ENCODE data around the gene UPB1.
"Not testable (repeated sequence)": the region's sequence is repeated elsewhere in the genome, so short reads cannot be mapped to it uniquely, and the experiment has no call there.

UPB1 gene

DNA sequence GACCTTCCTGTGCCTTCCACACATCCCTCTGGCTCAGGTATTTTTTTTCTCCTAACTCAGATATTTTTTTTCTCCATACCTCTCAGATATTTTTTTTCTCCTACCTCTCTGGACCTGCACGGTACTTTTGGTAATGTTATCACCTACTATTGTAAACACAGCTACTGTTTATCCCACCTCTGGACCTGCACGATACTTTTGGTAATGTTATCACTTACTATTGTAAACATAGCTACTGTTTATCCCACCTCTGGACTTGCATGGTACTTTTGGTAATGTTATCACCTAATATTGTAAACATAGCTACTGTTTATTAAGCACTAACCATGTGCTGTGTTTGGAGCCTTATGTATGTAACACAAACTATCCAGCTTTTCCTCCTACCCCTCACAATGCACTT lies 12.1 kb upstream of the UPB1 start:
- no peak for DNase-seq

DNA sequence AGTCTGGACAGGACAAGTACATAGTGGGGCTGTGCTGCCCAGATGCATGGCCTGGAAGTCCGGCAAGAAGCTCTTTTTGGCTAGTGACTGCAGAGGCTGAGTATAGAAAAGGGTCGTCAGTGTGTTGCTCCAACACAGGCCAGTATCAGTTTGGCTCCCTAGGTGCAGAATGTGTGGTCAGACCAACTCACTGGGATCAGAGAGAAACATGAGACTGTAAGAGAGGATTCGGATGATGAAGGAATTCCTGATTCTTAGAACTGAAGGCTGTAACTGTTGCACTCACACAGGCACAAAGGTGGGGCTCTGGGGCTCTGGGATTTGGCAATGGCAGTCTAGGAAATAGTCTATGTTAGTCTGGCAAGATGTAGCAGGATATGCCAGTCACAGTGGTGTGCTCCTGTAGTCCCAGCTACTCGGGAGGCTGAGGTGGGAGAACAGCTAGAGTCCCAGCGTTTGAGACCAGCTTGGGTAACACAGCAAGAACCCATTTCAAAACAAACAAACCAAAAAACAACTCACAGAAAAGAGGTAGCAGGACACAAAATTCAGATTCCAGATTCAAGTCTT lies 11.1 kb upstream of the UPB1 start:
- DNase-seq, result no peak

DNA sequence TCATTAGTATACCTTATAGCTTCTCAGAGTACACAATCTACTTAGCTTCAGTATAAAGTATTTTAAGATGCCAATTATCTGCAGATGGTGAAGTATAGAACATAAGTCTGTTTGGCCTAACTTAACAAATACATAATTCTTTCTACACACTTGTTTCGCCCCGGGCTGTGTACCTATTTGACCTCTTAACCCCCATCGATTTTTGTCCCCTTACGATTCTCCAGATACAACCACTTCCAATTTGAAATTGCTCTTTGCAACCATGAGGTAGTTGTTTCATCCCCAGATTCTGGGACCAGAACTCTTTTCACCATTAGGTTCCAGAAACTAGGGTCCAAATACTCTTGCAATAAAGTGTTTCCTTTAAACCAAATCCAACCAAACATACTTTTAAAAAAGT lies 10.0 kb upstream of the UPB1 start:
- no peak for DNase-seq

DNA sequence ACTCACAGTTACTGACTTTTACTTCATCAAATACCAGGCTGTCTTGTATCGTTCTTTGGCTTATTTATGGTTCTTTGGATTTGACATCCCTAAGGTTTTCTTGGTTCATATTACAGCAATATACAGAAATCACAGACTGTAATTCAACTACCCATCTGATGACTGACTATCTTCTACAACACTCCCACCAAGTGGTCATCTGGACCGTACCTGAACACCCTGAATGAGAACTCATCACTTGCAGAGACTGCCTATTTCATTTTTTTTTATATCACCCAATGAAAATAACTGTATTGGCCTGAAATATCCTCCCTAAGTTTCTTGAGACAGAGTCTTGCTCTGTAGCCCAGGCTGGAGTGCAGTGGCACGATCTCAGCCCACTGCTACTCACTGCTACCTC lies 9.5 kb upstream of the UPB1 start:
- peak; percentile 28 for DNase-seq

DNA sequence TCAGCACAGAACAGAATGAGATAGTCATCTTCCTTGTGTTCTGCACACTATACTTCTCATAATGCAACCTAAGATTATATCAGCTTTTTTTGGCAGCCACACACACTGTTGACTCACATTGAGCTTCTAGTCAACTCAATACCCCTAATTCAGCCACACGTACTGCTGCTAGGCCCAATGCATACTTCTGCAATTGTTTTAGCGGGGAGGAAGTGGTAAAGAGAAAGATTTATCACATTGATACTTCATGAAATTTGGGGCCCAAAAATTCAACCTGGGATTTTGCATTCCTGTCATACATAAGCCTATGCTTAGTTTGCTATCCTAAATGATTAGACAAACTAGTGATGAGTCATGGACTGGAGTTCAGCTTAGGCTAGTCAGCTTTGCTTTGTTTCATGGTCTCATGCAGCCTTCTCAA lies 8.6 kb upstream of the UPB1 start:
- no peak for DNase-seq

DNA sequence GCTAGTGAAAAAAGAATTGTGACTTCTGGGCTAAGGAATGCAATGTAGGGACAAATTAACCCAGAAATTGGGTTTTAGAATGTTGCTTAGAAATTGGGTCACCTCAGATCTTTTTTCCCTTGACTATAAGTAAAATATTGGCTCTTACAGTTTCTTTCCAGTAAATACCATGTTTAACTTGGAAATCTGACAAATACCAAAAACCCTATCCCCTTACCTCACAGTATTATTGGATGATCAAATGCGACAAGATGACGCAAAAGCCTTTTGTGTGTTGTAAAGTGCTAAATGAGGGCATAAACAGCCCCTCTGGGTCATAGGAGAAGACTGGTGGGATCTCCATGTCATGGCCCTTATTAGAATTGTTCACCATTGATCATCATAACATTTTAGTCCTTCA lies 6.1 kb upstream of the UPB1 start:
- DNase-seq, result no peak

DNA sequence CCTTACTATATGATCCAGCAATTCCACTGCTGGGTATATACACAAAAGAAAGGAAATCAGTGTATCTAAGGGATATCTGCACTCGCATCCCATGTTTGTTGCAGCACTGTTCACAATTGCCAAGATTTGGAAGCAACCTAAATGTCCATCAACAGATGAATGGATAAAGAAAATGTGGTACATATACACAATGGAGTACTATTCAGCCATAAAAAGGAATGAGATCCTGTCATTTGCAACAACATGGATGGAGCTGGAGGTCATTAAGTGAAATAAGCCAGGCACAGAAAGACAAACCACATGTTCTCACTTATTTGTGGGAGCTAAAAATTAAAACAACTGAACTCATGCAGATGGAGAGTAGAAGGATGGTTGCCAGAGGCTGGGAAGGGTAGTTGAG lies 5.7 kb upstream of the UPB1 start:
- not testable (repeated sequence) for DNase-seq

DNA sequence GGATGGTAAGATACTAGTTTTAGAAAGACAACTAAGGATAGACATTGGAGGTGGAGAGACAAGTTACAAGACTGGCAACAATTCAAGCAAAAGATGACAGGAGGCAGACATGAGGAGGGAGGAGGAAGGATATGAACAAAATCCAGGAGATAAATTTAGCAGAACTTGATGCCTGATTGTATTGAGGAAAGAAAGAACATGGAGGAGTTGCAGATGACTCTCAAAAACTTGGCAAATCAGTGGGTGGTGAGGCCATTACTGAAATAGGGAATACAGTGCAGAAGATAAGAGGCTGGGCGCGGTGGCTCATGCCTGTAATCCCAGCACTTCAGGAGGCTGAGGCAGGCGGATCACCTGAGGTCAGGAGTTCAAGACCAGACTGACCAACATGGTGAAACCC lies 2.7 kb upstream of the UPB1 start:
- DNase-seq, result no peak

DNA sequence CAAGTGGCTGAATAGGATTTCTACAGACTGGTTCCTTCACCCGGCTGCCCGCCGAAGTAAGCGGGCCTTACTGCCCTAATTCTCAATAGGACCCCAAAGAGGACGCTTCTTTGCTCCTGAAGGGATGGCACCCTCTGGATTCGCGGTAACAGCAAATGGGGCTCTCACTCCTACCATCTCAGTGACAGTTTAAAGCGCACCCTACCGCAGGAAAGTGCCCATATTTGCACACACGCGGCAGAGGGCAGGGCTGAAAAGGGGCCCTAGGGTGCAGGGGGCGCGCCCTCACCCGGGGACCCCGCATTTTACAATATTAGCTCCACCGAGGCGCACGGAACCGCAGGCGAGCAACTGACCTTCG lies 985 bp upstream of the UPB1 start:
- no peak for DNase-seq

DNA sequence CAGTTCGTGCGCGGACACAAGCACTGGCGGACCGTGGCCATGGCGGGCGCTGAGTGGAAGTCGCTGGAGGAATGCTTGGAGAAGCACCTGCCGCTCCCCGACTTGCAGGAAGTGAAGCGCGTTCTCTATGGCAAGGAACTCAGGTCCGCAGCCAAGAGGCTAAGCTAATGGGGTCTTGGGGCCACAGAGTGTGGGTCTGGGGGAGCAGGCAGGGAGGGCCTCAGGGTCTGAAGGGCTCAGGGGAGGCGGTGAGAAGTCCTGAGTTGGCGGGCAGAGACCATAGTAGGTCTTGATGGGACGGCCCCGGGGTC lies 188 bp downstream of the UPB1 start:
- no peak for DNase-seq

DNA sequence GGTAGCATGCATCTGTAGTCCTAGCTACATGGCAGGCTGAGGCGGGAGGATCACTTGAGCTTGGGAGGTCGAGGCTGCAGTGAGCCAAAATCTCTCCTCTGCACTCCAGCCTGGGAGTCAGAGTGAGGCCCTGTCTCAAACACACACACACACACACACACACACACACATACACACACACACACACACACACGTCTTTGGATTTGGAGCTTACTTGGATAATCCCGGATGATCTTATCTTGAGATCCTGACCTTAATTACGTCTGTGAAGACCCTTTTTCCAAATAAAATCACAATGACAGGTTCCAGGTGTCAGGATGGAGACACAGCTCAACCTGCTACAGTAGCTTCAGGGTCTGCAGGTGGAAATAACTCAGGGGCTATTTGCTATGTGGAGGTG lies 1.1 kb downstream of the UPB1 start:
- DNase-seq, result no peak

DNA sequence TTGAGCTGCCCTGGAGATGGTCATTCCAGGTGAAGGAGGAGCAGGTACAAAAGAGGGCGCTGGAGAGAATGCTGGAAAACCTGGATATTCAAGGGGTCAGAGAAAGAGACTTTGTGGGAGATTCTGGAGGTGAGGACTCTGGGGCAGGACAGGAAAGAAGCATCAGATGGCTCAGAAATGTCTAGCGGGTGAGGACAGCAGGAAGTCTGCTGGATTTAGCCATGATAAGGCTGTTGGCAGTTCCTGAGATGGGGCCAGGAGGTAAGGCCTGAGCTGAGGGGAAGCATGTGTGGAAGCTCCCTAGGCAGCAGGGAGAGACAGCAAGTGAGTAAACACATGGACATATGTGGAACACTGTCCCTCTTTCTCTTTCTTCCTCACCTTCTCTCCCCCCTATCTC lies 1.5 kb downstream of the UPB1 start:
- DNase-seq, result no peak

DNA sequence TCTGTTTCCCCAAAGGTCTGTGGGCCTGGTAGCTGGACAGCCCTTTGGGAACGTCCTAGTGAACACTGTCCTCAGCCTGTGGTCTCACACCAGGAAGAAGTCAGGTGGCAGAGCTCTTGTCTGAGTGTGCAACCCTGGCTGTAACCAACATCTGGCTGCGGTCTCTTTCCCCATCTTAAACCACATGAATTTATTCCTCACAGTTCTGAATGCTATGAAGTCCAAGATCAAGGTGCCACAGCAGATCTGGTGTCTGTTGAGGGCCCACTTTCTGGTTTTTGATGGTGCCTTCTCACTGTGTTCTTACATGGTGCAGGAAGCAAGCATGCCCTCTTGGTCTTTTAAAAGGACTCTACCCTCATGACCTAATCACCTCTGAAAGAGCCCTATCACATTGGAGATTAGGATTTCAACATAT lies 2.7 kb downstream of the UPB1 start:
- no peak for DNase-seq

DNA sequence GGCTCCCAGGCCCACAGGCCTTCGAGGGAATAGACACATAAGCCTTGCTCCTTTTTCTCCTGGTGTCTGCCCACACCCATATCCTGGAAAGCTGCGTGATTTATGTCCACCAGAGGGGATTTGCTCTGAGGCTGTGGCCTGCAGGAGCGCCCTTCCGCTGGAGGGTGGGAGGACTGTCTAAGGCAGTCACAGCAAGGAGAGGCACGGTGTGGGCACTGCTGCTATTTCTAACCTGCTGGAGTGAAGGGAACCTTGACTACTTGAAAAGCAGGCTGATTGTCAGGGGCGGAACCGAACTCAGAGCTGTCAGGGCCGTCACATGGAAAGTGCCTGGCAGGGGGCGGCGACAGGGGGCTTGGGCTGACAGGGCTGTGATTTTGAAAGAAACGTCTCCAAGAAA lies 3.7 kb downstream of the UPB1 start:
- no peak for DNase-seq

DNA sequence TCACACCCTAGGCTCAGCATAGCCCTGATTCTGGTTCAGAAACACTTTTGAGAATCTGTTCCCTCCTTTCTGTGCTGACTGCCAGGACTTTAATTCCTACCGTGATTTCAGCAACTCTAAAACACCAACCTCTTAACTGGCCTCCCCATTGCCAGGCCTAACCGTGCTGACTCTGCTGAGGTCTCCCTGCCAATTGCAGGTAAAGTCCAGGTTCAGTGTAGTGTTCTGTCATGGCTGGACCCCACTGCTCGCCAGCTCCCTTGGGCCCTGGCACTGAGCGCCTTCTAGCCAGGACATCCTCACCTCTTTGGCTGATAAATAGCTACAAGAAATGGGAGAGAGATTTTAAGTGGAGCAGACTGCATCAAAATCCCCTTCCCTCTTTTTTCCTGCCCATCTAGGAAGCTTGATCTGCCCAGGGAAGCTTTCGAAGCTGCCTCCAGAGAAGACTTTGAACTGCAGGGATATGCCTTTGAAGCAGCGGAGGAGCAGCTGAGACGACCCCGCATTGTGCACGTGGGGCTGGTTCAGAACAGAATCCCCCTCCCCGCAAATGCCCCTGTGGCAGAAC lies 4.7 kb downstream of the UPB1 start:
- DNase-seq, result no peak

DNA sequence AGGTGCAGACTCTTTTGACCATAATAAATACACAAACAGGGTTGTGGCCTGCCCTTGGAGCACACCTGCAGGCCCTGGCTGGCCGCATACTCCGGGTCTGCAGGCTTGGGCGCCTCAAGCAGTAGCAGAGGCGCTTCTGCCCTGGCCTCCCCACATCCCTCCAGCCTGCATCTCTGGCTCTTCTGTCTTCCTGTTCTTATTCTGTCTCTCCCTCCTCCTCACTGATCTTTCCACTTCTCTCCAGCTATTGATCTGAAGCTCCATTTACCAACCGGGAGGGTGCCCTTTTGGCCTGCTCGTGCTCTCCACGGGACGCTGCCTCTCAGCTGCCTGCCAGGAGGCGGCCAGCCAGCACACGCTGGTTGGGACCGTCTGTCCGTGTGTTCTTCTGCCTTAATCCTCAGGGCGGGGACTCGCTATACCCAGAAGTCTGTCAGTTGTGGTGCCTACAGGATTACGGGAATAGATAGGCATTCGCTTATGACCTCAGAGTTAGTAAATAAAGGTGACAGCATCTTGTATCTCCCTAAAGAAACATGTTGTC lies 5.2 kb downstream of the UPB1 start:
- DNase-seq, result no peak

DNA sequence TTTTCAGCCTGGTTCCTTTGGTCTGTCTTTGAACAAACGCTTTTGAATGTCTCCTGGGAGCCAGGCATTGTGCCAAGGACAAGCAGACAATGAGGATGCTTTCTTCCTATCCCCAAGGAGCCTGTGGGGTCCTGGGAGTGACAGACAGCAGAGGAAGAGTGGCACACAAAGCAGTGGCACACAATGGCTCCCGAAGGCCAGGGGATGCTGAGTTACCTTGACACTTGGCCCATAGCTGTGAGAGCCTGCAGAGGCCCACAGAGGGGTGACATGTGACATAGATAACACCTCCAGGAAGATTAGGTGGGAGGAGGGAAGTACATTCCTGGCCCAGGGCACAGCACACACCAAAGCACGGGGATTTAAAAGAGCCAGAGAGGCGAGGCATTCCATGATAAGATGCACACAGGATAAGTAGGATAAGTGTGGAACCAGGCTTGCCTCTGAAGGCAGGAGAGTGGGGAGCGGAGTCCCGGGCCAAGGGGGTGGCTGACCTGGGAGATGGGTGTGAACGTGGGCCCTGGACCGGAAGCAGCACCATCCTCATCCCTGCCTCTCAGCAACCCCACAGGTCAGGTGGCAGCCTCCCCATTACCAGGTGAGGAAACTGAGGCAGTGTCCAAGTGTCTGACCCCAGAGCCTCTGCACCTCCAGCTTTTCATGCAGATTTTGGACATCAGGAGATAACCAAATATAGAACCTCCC lies 6.3 kb downstream of the UPB1 start:
- no peak for DNase-seq

DNA sequence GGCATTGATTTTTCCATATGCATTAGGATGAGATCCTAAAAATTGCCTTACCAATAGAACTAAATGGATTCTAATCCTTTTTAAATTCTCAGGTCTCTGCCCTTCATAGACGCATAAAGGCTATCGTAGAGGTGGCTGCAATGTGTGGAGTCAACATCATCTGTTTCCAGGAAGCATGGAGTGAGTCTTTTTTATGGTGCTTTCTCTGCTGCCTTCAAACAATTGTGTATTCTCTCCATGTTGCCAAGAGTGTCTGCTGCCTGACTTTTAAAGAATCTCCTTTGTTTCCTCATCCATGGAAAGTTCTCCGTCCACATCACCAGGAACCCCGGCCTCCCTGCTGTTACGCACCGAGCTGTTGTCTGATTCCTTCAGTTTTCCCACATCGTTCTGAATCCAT lies 6.9 kb downstream of the UPB1 start:
- DNase-seq, result no peak

DNA sequence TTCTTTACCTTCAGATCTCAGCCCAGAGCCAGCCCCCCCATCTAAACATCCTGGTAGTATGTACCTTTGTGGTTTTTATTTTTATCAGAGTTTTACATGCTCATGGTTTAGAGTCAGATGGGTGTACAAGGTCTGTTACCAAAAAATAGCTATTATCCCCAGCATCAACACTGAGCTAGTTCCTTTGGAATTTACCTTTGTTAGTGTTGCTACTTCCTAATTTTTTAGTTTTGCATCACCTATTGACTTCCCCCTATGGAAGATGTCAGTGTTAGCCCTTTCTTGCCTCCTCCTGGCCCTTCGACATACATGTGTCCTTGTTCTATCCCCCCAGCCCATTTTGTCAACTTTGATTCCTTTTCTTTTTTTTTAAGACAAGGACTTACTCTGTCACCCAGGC lies 7.4 kb downstream of the UPB1 start:
- no peak for DNase-seq

DNA sequence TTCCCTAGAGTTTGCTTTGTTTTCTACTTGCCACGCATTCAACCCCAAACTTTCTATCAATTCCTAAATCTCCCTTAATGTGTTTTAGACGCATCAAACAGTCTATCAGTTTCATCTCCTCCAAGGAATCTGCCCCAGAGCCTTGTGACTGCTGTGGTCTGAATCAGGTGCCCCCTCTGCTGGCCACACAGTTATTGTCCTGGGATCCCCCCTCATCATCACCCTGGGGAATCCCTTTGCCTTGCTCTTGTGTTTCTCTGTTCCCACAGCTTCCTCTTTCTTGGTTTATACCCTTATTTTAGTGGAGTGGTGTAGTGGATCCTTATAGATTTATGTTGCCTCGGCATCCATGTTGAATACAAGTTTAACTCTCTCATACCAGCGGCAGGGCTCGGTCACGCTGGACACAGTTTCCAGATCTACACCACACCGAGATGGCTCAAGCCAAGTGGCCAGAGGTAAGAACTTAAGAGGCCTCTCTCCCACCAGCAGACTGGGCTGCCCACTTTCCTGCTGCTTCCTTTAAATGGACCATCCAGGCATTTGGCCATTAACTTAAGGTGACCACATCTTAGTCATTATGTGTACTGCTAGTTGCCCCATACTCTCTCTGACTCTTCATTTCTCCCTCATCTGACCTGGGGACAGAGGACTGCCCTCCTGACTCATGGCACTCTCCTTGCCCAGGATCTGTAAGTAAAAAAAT lies 8.2 kb downstream of the UPB1 start:
- peak; percentile 65 for DNase-seq

DNA sequence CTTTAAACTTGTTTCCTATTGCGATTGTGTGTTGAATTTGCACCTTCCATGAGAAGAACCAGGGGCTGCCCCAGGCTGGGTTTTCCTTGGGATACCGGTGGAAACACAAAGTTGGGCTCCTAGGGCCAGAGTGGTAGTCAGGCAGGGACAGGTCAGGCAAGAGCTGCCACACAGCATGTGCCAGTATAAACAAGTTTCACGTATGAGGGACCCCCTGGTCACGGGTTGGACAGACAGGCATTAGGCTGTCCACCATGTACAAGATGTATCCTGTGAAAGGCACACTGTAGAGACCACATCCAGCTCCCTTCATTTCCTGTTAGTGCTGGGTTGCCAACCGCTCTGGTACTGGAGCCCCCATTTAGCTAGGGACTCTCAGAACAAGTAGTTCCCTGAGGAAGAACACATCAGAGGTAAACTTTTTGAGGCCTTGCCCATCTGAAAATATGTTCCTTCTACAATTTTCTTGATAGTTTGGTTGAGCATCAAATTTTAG lies 8.8 kb downstream of the UPB1 start:
- no peak for DNase-seq

DNA sequence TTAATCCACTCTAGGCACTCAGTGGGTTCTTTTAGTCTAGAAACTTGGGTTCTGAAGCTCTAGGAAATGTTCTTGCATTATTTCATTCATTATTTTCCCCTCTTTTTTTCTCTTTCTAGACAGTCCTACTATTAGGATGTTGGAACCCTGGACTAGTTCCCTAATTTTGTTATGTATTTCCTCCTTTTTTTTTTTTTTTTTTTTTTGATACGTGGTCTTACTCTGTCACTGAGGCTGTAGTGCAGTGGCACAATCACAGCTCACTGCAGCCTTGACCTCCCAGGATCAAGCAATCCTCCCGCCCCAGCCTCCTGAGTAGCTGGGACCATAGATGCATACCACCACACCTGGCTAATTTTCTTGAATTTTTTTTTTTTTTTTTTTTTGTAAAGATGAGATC lies 9.4 kb downstream of the UPB1 start:
- DNase-seq, result no peak

DNA sequence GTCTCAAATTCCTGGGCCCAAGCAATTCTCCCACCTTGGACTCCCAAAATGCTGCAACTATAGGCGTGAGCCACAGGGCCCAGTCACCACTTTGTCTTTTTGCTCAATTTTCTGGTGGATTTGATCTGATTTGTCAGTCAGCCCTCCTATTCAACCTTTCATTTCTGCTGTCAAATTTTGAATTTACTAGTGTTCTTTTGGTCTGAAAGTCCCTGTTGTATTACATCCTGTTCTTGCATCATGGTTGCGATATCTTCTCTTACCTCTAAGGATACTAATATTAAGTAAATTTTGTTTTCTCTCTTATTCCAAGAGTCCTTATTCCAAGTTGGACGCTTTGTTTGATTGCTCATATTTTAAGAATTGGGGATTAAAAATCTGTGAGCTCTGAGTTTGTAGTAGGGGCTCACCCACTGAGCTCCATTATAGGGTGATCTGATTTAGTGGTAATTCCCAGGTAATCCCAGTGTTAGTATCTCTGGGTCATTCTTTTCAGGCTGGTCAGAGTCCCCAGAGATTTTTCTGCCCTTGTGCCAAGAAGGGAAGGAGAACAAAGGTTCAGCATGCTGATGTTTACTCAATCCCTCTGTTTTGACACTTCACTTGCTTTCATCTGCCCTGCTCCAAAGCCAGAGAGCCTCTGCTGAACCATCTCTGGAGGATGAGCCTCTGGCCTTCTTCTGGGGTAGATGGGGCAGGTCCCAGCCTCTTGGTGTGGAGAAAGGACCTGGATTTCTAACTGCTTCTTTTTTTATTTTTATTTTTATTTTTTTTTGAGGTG lies 10.0 kb downstream of the UPB1 start:
- DNase-seq, result no peak

All from activated gamma-delta T cell treated with Interleukin-2 at 50 U/mL for 16 hours (primary cell).